NCI-H82 (cell line): ENCODE results near the gene ELMO1.

Experiments
- DNase-seq: peaks from one replicate; lab custom pipeline; 2025; lab: John Stamatoyannopoulos, UW

Gene ELMO1

GRCh38 chr7:37119296-37119860 lies 329.3 kb downstream of the ELMO1 start:
- DNase-seq = no peak

- DNase-seq = no peak
These were observed 330.7 kb downstream of the ELMO1 start for GRCh38 chr7:37118004-37118403.

GRCh38 chr7:37117292-37117691 lies 331.4 kb downstream of the ELMO1 start:
- no peak for DNase-seq

- DNase-seq = no peak
These were observed 332.5 kb downstream of the ELMO1 start for GRCh38 chr7:37116093-37116701.

GRCh38 chr7:37113661-37114355 lies 334.9 kb downstream of the ELMO1 start:
- DNase-seq = no peak

- no peak for DNase-seq
These were observed 335.8 kb downstream of the ELMO1 start for GRCh38 chr7:37112876-37113275.

GRCh38 chr7:37112218-37112617 lies 336.4 kb downstream of the ELMO1 start:
- DNase-seq = no peak

- no peak for DNase-seq
These were observed 337.2 kb downstream of the ELMO1 start for GRCh38 chr7:37111459-37111858.

GRCh38 chr7:37110660-37111424 lies 337.8 kb downstream of the ELMO1 start:
- no peak for DNase-seq

GRCh38 chr7:37109843-37110242 lies 338.8 kb downstream of the ELMO1 start:
- no peak for DNase-seq

GRCh38 chr7:37109016-37109683 lies 339.5 kb downstream of the ELMO1 start:
- DNase-seq = no peak

GRCh38 chr7:37108615-37109014 lies 340.0 kb downstream of the ELMO1 start:
- no peak for DNase-seq

- DNase-seq = no peak
These were observed 341.5 kb downstream of the ELMO1 start for GRCh38 chr7:37107047-37107750.

- DNase-seq = no peak
These were observed 342.9 kb downstream of the ELMO1 start for GRCh38 chr7:37105762-37106161.

GRCh38 chr7:37104822-37105518 lies 343.7 kb downstream of the ELMO1 start:
- DNase-seq = no peak

- DNase-seq = no peak
These were observed 346.0 kb downstream of the ELMO1 start for GRCh38 chr7:37102518-37103137.

- no peak for DNase-seq
These were observed 347.8 kb downstream of the ELMO1 start for GRCh38 chr7:37100735-37101331.

GRCh38 chr7:37098762-37099161 lies 349.9 kb downstream of the ELMO1 start:
- no peak for DNase-seq

- no peak for DNase-seq
These were observed 350.7 kb downstream of the ELMO1 start for GRCh38 chr7:37097983-37098382.

- DNase-seq = no peak
These were observed 351.4 kb downstream of the ELMO1 start for GRCh38 chr7:37097276-37097675.
